Activated CD4-positive, CD25-positive, alpha-beta regulatory T cell treated with anti-CD3 and anti-CD28 coated beads, Interleukin-2, amount 50 U/mL, for 72 hours (primary cell): Measurements from ENCODE around the gene RNF2.
"Not testable (repeated sequence)": the region's sequence is repeated elsewhere in the genome, so short reads cannot be mapped to it uniquely, and the experiment has no call there.

Source experiments
- DNase-seq: peaks from one replicate; pipeline ENCODE4 v3.0.0; 2021

RNF2 gene

DNA sequence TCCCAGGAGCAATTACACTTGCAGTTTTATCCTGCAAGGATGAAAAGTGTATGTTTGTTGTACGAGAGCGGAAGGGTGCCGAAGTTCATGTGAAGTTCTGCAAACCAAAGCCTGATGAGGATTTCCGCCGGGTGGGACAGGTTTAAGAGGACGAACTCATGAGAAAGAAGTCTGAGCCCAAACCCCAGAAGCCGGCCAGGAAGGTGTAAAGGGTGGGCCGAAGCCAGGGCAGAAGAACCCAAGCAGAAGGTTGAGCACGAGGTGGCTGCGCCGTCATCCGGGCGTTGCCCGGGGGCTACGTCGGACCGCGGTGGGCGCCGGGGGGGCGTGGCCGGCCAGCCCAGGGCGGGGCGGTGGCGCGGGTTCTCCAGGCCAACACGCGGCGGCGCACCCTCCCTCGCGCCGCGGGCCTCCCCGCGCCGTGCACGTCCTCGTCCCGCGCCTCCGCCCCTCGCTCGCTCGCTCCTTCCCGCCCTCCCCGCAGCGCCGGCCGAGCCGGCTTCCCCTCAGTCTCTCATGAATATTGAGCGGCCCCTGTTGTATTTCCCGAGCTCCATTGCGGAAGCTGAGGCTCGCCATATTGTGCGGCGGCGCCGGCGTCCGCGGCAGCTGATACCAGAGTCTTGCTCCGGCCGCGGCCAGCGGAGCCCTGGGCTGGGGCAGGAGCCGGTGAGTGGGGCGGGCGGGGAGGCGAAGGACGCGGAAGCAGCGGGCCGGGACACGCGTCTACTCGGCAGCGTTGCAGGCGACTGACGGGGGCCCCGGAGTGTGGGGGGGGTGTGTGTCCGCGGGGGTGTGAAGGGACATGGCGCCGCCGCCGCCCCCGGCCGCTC, at the start of gene RNF2:
RNF2 (plus strand) TSS at position 578 of the 833 bp plus-strand sequence. CDS start 41,996 bp downstream, outside the sequence.
- peak; percentile 76 for DNase-seq

DNA sequence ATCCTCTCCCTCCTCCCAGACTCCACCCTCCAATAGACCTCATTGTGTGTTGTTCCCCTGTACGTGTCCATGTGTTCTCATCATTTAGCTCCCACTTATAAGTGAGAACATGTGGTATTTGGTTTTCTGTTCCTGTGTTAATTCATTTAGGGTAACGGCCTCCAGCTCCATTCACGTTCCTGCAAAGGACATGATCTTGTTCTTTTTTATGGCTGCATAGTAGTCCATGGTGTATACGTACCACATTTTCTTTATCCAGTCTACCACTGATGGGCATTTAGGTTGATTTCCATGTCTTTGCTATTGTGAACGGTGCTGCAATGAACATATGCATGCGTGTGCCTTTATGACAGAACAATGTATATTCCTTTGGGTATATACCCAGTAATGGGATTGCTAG, 45.4 kb upstream of the RNF2 start:
- not testable (repeated sequence) for DNase-seq

DNA sequence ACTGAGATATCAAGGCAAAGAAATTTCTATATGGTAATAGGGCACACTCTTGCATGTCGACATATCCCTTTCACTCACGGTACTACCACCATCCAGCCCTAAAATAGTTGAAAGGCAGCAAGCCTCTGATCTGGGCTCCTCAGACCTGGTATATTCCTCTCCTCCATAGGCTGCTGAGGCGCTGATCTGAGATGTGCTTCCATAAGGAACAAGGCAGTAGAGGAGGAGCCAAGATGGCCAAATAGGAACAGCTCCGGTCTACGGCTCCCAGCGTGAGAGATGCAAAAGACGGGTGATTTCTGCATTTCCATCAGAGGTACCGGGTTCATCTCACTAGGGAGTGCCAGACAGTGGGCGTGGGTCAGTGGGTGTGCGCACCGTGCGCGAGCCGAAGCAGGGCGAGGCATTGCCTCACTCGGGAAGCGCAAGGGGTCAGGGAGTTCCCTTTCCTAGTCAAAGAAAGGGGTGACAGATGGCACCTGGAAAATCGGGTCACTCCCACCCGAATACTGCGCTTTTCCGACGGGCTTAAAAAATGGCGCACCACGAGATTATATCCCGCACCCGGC, 44.0 kb upstream of the RNF2 start:
- not testable (repeated sequence) for DNase-seq

DNA sequence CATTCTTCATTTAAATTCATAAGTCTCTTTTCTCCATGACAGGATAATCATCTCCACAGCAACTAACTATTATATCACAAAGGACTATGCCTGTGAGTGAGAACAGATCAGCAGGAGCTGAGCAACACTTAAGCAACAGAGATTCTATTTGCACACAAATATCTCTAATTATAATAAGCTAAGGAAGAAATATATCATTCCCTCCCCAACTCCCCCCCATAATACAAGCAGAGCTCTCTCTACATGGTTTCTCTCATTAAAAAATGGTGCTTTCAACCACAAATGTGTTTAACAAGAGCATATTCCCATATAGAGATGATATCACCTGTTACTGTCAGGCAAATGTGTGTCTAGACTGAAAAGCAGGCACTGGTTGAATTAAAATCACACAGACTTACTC, 36.5 kb upstream of the RNF2 start:
- DNase-seq = no peak

DNA sequence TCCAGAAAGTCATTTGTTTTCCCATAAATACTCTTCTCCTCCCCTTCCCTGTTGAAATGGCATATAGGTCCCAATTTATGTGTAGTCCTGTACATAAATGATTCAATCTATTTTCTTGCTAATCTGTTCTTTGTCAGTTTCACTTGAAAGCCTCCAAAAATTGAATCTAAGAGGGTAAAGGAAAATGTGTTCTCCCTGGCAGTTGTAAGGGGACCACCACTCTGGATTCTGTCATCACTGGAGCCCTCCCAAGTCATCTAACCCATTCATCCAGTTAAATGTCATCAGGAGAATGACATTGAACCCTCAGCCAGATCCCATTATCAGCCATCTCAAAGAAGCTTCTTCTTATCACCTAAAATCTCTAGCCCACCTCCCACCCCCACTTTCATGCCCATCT, 35.0 kb upstream of the RNF2 start:
- DNase-seq = no peak

DNA sequence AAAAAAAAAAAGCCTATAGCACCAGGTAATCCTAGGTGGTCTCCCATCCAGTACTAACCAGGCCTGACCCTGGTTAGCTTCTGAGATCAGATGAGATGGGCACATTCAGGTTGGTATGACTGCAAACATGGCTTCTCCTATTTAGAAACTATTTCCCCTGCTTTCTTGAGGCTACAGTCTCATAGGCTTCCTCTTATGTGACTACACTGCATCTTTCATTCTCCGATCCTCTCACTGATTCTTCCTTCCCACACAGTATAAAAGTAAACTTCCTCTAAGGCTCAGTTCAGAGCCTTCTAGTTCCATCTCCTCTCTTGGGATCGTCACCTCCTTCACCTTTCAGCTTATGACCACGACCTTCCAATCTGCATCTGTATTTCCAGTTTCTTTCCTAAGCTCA, 30.4 kb upstream of the RNF2 start:
- no peak for DNase-seq

DNA sequence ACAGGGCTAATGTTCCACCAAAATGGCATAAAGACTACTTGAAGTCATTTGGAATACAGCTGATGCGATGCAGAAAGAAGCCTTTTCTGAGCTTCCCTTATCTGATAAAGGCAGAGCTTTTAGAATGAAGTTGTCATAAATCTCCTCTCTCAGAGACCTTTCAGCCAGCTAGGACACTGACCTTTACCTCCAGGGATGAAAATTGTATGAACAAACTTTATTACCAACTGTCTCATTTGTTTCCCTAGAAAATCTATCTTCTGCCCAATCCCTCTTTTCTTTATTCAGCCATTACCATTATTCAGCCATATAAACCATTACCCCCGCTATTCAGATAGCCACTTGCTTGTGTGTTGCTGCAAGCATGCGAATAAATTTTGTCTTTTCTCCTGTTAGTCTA, 29.7 kb upstream of the RNF2 start:
- DNase-seq = no peak

DNA sequence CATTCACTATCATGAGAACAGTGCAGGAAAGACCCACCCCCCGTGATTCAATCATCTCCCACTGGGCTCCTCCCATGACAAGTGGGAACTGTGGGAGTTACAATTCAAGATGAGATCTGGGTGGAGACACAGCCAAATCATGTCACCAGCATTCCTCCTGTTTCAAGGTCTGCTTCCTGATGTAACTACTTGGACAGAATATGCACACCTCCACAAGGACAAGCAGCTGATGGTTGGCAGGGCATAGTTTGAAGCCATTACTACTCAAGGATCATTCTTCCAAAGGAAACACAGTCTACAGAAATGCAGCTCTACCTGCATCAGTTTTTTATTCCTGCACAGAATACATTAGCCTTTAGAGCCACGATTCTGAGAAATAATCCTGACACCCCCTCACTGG, 28.5 kb upstream of the RNF2 start:
- no peak for DNase-seq

DNA sequence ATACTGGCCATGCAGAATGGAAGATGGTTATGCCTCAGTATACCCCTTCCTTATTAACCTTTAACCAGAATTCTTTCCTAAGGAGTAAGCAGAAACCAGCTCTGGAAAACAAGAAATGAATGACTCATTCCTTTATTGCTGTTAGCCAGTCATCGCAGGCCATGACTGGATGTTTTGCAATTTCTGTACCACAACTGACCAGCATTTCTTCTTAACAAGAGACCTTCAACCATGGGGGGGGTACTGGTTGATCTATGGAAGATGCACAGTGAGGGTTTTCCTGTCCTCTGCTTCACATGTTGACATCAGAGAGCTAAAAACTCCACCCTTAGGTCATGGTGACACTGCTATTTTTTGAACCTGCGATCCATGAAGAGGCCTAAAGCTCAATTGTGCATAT, 28.0 kb upstream of the RNF2 start:
- DNase-seq = no peak

DNA sequence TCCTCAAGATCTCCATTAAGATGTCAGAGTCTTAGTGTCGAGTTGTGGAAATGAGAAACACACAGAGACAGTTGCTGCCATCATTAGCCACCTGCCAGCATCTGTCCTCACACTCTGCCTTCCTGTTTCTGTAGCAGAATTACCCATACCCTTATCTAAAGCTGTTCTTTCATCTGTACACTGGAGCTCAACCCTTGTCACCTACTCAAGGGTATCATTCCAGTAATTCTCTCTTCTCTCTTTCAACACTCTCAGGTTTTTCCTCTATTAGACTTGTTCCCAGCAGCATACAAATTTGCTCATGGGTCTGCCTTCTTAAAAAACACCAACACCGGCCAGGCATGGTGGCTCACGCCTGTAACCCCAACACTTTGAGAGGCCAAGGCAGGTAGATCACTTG, 27.4 kb upstream of the RNF2 start:
- no peak for DNase-seq

DNA sequence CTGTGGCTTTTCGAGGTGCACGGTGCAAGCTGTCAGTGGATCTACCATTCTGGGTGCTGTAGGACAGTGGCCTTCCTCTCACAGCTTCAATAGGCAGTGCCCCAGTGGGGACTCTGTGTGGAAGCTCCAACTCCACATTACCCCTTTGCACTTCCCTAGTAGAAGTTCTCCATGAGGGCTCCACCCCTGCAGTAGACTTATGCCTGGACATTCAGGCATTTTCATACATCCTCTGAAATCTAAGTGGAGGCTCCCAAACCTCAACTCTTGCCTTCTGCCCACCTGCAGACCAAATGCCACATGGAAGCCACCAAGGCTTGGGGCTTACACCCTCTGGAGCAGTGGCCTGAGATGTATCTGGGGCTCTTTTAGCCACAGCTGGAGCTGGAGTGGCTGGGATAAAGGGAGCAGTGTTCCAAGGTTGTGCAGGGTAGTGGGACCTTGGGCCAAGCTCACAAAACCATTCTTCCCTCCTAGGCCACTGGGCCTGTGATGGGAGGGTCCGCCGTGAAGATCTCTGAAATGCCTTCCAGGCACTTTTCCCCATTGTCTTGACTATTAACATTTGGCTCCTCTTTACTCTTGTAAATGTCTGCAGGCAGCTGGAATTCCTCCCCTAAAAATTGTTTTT, 18.0 kb upstream of the RNF2 start:
- DNase-seq = no peak

DNA sequence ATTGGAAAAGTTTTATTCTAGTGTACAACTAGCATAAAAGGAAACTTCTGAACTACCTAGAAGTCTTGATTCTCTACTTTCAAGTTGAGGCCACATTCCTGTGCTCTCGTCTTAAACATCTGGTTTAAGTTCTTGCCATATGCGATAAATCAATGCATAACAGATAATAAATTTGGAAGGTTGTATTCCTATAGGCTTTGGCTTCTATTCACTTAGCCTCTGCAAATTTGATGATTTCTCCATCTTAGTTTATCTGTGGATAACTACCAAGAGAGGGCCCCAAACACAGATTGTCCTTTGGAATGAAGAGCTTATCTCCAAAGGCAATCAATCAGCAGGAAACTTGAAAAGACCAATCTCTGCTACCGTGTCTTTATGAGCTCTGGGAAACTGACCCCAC, 11.7 kb upstream of the RNF2 start:
- DNase-seq = no peak

DNA sequence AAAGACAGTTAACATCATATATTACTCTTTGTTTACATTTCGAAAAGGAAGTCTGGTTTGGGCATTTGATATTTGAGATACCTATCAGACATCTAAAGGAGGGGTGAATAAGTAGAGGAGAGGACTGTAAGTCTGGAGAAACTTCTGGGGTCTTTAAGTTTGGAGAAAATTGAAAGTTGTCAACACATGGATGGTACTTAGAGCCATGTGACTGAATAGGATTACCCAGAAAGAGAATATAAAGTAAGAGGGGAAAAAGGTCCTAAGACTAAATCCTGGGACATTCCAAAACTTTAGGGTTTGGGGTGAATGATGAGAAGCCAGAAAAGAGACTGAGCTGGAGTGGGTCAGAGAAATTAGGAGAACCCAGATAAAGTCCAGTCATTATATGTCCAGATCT, 10.1 kb upstream of the RNF2 start:
- no peak for DNase-seq

DNA sequence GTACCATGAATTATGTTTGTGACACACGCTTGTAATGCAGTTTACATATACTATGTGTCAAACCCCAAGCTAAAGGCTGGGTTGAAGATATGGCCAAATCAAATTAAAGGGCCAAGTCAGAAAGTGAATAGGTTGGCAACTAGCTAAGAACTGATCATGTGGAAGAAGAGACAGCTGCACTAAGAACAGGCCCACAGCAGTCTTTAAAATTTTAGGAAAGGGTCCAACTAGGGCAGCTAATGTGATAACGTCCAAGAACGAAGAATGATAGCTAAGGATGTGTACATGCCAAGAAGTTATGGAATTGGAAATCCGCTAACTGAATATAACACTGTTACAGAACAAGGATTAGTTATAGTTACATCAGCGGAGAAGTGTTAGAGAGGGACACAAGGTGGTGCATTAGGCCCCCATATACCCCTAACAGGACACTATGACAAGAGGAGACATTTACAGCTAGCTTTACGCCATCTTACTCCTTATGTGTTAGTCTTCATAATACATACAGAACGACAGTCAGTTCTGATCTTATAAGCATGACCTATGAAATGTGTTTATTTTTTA, 6.5 kb upstream of the RNF2 start:
- DNase-seq = no peak

DNA sequence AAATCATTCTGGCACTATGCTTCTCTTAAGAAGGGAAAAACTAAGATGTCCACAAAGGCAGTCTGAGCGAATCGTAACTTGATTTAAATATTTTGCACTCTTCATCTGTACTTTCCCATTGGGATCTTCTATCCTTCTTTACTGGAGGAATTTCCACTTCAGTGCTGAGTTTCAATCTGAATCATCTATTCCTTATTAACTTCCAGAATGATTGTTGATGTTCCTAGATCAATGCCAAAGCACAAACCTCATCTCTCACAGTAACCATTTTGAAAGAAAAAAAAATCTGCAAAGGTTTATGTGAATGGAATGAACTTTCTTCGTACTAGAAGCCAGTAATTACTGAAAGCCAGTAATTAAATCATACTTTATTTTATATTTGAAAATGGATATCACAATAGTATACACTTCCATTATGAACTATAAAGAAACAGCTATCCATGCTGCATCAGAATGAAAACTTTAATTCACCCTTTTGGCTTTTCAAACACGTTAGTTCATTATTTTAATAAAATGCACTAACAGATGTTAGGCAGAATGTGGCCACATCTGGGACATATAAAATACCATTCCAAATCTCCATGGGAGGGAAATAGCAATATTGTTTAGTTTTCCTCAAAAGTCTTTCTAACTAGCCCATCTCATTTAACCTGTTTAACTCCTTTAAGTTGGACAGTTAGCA, 5.5 kb upstream of the RNF2 start:
- DNase-seq = no peak

DNA sequence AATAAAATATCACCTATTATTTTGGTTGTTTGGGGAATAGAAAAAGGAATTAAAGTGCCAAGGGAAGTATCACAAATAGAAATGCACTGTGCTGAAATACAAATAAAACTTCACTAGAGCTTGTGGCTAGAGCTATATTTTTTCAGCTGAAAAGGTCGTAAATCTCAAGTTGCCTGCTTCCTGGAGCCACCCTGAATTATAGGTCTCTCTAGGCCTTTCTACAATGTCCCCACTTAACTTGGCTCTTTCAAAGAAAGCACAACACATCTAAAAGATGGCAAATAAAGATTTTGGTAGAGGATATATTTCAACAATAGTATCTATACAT, 5.0 kb upstream of the RNF2 start:
- DNase-seq = no peak

DNA sequence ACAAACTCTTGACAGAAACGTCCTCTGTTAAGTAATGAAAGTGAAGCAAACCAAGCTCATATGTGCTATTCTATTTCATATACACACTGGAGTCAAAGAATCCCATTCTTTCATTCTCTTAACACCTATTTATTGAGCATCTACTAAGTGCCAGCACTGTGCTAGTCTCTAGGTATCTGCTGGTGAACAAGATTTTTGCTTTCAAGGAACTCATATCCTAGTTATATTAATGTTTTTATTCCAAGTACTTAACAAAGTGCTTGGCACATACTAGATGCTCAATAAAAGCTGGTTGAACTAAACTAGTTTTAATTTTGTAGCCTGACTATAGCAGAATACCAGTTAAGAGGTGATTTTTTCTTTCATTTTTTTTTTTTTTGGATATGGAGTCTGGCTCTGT, 3.6 kb upstream of the RNF2 start:
- no peak for DNase-seq

DNA sequence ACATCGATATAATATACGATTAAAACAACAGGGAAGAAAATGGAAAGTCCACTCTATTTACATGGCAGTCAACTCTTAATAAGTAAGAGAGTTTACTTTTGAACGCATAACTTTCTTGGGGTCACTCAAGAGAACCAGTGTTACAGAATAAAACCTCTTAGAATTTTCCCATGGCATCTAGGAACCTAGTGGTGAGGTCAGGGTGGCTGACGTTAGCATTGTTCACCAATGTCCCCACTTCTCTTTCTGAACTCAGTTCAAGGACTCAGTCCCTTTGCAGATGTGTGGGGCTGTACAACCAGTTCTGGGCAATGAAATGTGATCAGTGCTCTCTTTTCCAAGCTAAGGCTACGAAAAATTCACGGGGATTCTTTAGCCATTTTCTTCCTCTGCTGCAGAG, 2.6 kb upstream of the RNF2 start:
- DNase-seq = no peak

DNA sequence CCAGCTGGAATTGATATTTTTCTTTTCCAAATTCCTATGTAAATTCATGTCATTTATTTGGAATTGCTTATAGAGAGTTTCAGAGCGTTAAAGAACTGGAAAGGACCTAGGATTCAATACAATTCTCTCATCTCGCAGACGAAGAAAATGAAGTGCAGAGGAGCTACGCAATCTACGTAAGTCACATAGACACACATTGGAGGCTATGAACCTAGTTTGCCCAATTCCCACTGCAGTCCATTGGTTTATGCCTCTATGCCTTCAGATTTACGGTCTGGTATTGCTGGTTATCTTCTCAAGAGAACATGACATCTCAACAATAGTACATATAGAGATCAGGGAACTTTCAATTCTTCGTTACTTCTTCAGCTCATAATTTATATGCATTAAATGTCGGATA, 971 bp upstream of the RNF2 start:
- no peak for DNase-seq

DNA sequence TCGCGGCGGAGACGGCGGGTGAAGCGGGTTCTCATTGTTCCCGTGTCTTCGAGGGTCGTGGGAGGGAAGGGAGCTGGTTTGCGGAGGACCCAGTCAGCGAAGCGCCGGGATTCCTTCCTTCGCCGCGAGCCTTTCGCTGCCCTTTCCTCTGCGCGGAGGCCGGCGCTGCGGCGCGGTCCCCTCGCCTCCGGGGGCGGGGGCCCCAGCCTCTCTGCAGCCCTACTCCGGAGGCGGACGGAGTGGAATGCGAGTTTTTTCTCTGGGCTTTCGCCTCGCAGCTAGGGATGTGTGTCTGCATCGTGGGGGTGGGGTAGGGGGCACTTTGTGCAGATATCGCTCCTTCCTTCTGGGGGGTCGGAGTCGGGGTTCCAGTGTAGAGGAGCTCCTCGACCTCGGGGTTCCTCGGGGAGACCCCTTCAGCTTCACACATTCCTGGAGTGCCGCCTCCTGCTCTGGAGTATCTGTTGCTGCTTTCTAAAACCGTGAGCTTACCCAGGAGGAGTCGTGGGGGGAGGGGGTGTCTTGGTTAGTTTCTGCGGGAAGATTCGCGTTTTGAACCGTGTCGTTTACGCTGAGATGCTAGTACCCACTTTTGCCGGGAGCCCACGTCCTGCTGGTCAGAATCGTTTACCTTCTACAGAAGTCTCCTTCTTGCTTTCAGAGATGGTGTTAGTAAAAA, 595 bp downstream of the RNF2 start:
- peak; percentile 56 for DNase-seq

DNA sequence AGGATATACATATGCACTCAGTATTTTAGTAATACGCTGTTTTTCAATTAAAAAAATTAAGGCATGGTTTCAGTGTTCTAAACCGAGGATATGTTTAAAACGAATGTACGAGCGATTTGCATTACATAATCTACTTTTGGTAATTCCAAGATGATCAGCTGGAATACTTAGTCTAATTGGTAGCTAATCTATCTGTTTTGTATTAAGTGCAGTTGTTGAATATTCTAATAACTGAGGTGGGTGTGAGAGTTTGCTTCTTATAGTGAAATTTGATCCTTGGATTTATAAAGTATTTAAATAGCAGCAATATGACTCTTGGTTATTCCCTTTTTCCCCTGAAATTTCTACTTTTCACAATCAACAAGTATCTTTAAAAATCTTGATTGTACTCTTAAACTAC, 1.3 kb downstream of the RNF2 start:
- no peak for DNase-seq

DNA sequence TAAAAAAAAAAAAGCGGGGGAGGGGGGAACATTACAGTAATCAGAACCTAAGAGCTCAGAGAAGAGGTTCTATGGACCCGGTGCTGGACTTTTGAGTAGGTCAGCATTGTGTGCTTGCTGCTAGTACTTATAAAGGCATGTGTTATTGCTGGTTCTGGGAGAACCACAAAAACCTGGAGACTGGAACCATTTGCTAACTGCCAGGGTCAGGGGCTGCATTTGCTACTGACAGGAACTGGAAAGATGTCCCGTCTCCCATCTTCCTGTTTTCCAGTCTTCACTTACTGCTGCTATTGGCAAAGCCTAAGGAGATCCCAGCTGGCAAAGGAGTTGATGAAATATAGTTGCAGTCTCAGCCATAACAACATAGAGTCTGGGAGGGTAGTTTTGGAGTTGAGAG, 4.3 kb downstream of the RNF2 start:
- DNase-seq = no peak

DNA sequence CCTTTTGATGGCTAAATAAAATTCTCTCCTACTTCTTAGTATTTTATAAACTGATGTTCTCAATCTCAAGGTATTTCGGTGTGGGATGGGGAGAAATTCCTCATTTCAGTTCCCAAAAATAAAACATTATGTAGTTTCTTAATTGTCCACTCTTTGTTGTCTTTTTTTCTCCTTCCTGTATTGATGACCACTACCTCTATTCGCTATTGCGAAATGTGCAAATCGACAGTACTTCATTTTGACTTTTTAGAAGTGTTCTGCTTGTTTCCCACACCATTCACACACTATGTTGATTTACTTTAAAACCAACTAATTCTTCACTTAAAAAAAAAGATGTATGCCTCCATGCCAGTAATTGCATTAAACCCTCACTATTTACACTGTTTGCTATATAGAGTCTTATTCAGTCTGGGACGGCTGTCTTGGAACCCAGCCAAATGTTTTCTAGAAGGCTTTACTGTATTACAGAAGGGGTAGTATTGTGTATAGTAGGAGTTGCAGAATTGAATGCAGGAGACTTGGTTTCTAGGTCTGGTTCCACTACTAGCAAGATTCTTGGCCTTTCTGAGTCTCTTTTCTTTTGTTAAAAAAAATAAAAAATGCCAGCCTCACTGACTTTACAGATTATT, 5.6 kb downstream of the RNF2 start:
- no peak for DNase-seq
